GM23338 (cell line): ENCODE measurements around the gene TBC1D16.

Experiments used
- CREB1 ChIP-seq: fragments of 250-450 bp; sonication (Bioruptor Pico); IDR thresholded peaks from 2 replicates; pipeline ENCODE4 v1.5.0; 2020; ENCODE audit warnings: low read depth, mild to moderate bottlenecking, moderate library complexity
- ETS1 ChIP-seq: IDR thresholded peaks from 2 replicates; pipeline ENCODE4 v1.6.1; 2016; ENCODE audit warnings: antibody characterized with exemption
- EZH2 ChIP-seq: fragments of 200-600 bp; sonication (generic); IDR thresholded peaks from one replicate; pipeline ENCODE4 v1.8.0; 2017; ENCODE audit warnings: antibody characterized with exemption, mild to moderate bottlenecking, low read depth; ENCODE audit not compliant: unreplicated experiment
- EZH2phosphoT487 ChIP-seq: fragments of 200-600 bp; sonication (generic); IDR thresholded peaks from one replicate; pipeline ENCODE4 v1.8.1; 2018; ENCODE audit warnings: antibody characterized with exemption; ENCODE audit not compliant: unreplicated experiment
- POLR2AphosphoS5 ChIP-seq: IDR thresholded peaks from 2 replicates; pipeline ENCODE4 v1.6.1; 2016; ENCODE audit warnings: antibody characterized with exemption, low read depth
- REST ChIP-seq: IDR thresholded peaks from one replicate; pipeline ENCODE4 v1.6.1; 2018; ENCODE audit warnings: antibody characterized with exemption; ENCODE audit not compliant: unreplicated experiment
- TF ChIP-seq, protein P1 (sequence below), 2 experiments: fragments of 200-600 bp in 1 of 2; sonication (generic) in 1 of 2; conservative IDR thresholded peaks; 2 replicates each; pipeline versions ENCODE4 v1.5.1 to v1.6.1; 2016 to 2017; ENCODE audit warnings: antibody characterized with exemption in 2 of 2, low read depth in 2 of 2, mild to moderate bottlenecking in 2 of 2, moderate library complexity in 1 of 2

GRCh38 chr17:79909121-79909520 lies 126.6 kb downstream of the TBC1D16 start:
- TF ChIP-seq EZH2: no peak
- TF ChIP-seq, protein P1, sequence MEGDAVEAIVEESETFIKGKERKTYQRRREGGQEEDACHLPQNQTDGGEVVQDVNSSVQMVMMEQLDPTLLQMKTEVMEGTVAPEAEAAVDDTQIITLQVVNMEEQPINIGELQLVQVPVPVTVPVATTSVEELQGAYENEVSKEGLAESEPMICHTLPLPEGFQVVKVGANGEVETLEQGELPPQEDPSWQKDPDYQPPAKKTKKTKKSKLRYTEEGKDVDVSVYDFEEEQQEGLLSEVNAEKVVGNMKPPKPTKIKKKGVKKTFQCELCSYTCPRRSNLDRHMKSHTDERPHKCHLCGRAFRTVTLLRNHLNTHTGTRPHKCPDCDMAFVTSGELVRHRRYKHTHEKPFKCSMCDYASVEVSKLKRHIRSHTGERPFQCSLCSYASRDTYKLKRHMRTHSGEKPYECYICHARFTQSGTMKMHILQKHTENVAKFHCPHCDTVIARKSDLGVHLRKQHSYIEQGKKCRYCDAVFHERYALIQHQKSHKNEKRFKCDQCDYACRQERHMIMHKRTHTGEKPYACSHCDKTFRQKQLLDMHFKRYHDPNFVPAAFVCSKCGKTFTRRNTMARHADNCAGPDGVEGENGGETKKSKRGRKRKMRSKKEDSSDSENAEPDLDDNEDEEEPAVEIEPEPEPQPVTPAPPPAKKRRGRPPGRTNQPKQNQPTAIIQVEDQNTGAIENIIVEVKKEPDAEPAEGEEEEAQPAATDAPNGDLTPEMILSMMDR (conservative IDR thresholded peaks at IDR 0.05; ENCODE audit: low read depth in 2 of 2): no peak
- no peak for TF ChIP-seq POLR2AphosphoS5
- TF ChIP-seq REST: no peak
- TF ChIP-seq ETS1: no peak
- TF ChIP-seq CREB1: no peak
- no peak for TF ChIP-seq EZH2phosphoT487
